ENCODE data around the gene LAMTOR4.
"Not testable (repeated sequence)": the region's sequence is repeated elsewhere in the genome, so short reads cannot be mapped to it uniquely, and the experiment has no call there.

The LAMTOR4 gene

DNA sequence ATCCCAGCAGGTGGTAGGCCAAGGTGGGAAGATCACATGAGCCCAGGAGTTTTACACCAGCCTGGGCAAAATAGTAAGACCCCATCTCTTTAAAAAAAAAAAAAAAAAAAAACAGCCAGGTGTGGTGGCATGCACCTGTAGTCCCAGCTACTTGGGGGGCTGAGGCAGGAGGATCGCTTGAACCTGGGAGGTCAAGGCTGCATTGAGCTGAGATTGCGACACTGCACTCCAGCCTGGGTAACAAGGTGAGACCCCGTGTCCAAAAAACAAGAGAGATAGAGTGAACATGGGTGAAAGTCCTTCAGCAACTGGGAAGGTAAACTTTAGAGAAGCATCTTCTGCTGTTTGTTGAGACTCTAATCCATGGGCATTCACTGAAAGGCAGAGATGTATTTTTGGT is 6.3 kb upstream of the LAMTOR4 start:
- no peak overlapping the region for H3K4me3 Mint-ChIP-seq
- H3K4me1 Mint-ChIP-seq = no peaks in the 10 kb centered on the region
- H3K9me3 Mint-ChIP-seq = no peaks in the 10 kb centered on the region
- H3K27me3 Mint-ChIP-seq (ENCODE audit: low read depth, poor library complexity) = peaks cover 13% of the 10 kb centered on the region
- no peak for DNase-seq
- H3K36me3 Mint-ChIP-seq (ENCODE audit: low read depth) = no peaks in the 10 kb centered on the region
- TF ChIP-seq, protein P1, sequence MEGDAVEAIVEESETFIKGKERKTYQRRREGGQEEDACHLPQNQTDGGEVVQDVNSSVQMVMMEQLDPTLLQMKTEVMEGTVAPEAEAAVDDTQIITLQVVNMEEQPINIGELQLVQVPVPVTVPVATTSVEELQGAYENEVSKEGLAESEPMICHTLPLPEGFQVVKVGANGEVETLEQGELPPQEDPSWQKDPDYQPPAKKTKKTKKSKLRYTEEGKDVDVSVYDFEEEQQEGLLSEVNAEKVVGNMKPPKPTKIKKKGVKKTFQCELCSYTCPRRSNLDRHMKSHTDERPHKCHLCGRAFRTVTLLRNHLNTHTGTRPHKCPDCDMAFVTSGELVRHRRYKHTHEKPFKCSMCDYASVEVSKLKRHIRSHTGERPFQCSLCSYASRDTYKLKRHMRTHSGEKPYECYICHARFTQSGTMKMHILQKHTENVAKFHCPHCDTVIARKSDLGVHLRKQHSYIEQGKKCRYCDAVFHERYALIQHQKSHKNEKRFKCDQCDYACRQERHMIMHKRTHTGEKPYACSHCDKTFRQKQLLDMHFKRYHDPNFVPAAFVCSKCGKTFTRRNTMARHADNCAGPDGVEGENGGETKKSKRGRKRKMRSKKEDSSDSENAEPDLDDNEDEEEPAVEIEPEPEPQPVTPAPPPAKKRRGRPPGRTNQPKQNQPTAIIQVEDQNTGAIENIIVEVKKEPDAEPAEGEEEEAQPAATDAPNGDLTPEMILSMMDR (IDR thresholded peaks at IDR 0.05) = no peak
- no peak overlapping the region for H3K27ac Mint-ChIP-seq

DNA sequence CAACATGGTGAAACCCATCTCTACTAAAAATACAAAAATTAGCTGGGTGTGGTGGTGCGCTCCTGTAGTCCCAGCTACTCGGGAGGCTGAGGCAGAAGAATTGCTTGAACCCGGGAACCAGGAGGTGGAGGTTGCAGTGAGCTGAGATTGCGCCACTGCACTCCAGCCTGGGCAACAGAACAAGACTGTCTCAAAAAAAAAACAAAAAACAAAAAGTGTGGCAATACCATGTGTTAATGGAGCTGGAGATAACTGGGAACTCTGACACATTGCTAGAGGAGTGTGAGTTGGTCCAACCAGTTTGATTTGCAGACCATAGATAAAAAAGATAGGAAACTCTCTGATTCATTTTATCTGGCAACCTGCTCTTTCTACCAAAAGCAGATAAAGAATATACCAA is 2.4 kb upstream of the LAMTOR4 start:
- not testable (repeated sequence) for H3K4me3 Mint-ChIP-seq; DNase-seq; H3K27ac Mint-ChIP-seq; H3K36me3 Mint-ChIP-seq (ENCODE audit: low read depth); H3K27me3 Mint-ChIP-seq (ENCODE audit: low read depth, poor library complexity); H3K9me3 Mint-ChIP-seq
- H3K4me1 Mint-ChIP-seq = peaks cover 17% of the 10 kb centered on the region

DNA sequence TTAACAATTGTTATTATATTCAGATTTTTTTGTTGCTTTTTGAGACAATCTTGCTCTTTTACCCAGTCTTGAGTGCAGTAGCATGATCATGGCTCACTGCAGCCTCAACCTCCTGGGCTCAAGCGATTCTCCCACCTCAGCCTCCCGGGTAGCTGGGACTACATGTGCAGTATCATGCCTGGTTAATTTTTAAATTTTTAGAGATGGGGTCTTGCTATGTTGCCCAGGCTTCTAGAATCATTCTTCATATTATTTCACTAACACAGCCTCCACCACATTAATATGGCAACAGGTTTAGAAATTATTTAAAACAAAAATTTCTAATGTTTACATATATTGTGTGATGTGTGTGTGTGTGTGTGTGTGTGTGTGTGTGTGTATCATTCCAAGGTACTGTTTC is 1.4 kb upstream of the LAMTOR4 start:
- Mint-ChIP-seq H3K4me1 (peaks cover 18% of the 10 kb centered on the region), H3K9me3 (no peaks in the 10 kb centered on the region), H3K36me3 (ENCODE audit: low read depth) (peaks cover 9% of the 10 kb centered on the region), H3K27me3 (ENCODE audit: low read depth, poor library complexity) (peaks cover 3% of the 10 kb centered on the region), H3K4me3 (no peak overlapping the region), H3K27ac (no peak overlapping the region)
- DNase-seq = no peak
- TF ChIP-seq, protein P1 (IDR thresholded peaks at IDR 0.05) = no peak

DNA sequence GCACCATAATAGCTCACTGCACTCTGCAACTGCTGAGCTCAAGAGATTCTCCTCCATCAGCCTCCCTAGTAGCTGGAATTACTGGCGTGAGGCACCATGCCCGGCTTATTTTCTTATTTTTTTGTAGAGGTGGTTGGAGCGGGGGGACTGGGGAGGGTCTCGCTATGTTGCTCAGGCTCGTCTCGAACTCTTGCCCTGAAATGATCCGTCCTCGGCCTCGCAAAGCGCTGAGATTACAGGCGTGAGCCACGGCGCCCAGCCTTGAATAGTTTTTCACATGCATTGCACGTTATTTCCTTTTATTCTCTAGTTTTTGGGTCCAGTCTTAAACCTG is 526 bp upstream of the LAMTOR4 start:
- H3K27ac Mint-ChIP-seq = peak overlapping the region; percentile 20
- H3K27me3 Mint-ChIP-seq (ENCODE audit: low read depth, poor library complexity) = peaks cover 3% of the 10 kb centered on the region
- H3K9me3 Mint-ChIP-seq = no peaks in the 10 kb centered on the region
- DNase-seq = no peak
- peak overlapping the region; percentile 93 for H3K4me3 Mint-ChIP-seq
- H3K36me3 Mint-ChIP-seq (ENCODE audit: low read depth) = peaks cover 17% of the 10 kb centered on the region
- peaks cover 26% of the 10 kb centered on the region for H3K4me1 Mint-ChIP-seq
- TF ChIP-seq, protein P1 (IDR thresholded peaks at IDR 0.05) = no peak

DNA sequence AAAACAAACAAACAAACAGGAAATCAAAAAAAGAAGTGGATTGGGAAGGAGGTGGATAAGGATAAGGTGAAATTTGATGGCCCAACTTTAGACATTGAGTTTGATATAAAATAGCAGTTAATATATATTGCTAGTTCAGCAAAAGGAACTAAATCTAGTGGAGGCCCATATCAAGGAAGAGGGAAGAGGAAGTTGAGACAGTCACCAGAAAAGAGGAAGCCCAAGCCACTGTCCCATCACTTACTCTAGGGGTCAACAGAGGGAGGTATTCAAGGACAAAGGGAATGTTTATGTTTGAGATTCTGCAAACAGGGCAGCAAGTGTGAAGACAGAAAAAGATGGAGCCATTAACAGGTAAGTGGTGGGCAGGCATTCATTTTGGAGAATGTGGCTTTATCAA is 3.7 kb downstream of the LAMTOR4 start:
- Mint-ChIP-seq H3K27me3 (ENCODE audit: low read depth, poor library complexity) (peaks cover under 1% of the 10 kb centered on the region), H3K9me3 (no peaks in the 10 kb centered on the region), H3K4me1 (peaks cover 56% of the 10 kb centered on the region), H3K27ac (peak overlapping the region; percentile 18), H3K4me3 (no peak overlapping the region), H3K36me3 (ENCODE audit: low read depth) (peaks cover 29% of the 10 kb centered on the region)
- DNase-seq = no peak
- TF ChIP-seq, protein P1 (IDR thresholded peaks at IDR 0.05) = no peak

DNA sequence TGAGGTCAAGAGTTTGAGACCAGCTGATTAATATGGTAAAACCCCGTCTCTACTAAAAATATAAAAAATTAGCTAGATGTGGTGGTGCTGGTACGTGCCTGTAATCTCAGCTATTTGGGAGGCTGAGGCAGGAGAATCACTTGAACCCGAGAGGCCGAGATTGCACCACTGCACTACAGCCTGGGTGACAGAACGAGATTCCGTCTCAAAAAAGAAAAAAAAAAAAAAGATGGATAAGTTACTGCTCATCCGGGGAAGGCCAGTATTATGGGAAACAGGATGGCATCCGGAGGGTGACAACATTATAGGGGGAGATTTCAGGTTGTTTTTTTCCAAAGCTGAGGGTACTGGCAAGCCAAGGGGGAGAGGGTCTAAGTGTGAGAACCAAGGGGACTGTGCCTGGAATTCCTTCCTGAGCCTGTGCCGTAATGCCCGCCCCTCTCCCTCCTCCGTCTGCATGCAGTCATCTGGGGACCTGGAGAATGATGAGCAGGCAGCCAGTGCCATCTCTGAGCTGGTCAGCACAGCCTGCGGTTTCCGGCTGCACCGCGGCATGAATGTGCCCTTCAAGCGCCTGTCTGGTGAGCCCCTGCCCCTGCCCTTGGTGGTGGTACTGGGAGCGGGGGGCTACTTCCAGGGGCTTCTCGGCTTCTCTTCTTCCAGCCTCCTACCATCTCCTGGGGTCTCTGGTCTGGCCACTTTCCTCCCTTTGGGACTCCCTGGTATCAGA is 4.4 kb downstream of the LAMTOR4 start:
- H3K36me3 Mint-ChIP-seq (ENCODE audit: low read depth) = peaks cover 29% of the 10 kb centered on the region
- TF ChIP-seq, protein P1 (IDR thresholded peaks at IDR 0.05) = no peak
- peaks cover 2% of the 10 kb centered on the region for H3K27me3 Mint-ChIP-seq (ENCODE audit: low read depth, poor library complexity)
- peak overlapping the region; percentile 95 for H3K27ac Mint-ChIP-seq
- DNase-seq = no peak
- peaks cover 60% of the 10 kb centered on the region for H3K4me1 Mint-ChIP-seq
- H3K4me3 Mint-ChIP-seq = no peak overlapping the region
- no peaks in the 10 kb centered on the region for H3K9me3 Mint-ChIP-seq
